Measurements from ENCODE around the gene NKTR. TPM values are rescaled to one million over a fixed set of nuclear protein-coding genes. Genes with fewer than 3 reads are reported as not detected.

NKTR gene
- total and polyA plus RNA-seq, 2 experiments from 2014 or later, result 81.3 to 117 TPM

- no peak for DNase-seq (ENCODE audit: low spot score)
- peaks cover 99% of the 10 kb centered on the region for H3K79me2 ChIP-seq (replicated peaks; ENCODE audit: insufficient read depth)
- TF ChIP-seq CREB1 (CRISPR knock-in tag; IDR thresholded peaks at IDR 0.05; ENCODE audit: low read depth) (no peak), NANOG (IDR thresholded peaks at IDR 0.05; ENCODE audit: borderline replicate concordance) (no peak), ZNF462 (CRISPR knock-in tag; IDR thresholded peaks at IDR 0.05) (no peak), POLR2AphosphoS5 (IDR thresholded peaks at IDR 0.05; ENCODE audit: low read depth) (no peak), JUNB (IDR thresholded peaks at IDR 0.05; ENCODE audit: unreplicated experiment) (no peak)
- TF ChIP-seq, protein P1, sequence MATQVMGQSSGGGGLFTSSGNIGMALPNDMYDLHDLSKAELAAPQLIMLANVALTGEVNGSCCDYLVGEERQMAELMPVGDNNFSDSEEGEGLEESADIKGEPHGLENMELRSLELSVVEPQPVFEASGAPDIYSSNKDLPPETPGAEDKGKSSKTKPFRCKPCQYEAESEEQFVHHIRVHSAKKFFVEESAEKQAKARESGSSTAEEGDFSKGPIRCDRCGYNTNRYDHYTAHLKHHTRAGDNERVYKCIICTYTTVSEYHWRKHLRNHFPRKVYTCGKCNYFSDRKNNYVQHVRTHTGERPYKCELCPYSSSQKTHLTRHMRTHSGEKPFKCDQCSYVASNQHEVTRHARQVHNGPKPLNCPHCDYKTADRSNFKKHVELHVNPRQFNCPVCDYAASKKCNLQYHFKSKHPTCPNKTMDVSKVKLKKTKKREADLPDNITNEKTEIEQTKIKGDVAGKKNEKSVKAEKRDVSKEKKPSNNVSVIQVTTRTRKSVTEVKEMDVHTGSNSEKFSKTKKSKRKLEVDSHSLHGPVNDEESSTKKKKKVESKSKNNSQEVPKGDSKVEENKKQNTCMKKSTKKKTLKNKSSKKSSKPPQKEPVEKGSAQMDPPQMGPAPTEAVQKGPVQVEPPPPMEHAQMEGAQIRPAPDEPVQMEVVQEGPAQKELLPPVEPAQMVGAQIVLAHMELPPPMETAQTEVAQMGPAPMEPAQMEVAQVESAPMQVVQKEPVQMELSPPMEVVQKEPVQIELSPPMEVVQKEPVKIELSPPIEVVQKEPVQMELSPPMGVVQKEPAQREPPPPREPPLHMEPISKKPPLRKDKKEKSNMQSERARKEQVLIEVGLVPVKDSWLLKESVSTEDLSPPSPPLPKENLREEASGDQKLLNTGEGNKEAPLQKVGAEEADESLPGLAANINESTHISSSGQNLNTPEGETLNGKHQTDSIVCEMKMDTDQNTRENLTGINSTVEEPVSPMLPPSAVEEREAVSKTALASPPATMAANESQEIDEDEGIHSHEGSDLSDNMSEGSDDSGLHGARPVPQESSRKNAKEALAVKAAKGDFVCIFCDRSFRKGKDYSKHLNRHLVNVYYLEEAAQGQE (IDR thresholded peaks at IDR 0.05; ENCODE audit: unreplicated experiment), result no peak
- peaks cover 9% of the 10 kb centered on the region; the same call in 2 of the 3 replicates for H3K4me1 Mint-ChIP-seq
- no peak overlapping the region for H3K4me2 ChIP-seq
- H3K27ac ChIP-seq (ENCODE audit: low read depth), result peak overlapping the region; percentile 52; the same call in 1 of the 2 replicates
- no peak overlapping the region for H2AFZ ChIP-seq
- no peak overlapping the region for H3K4me3 ChIP-seq
- no peaks in the 10 kb centered on the region for H3K9me2 ChIP-seq (ENCODE audit: insufficient read depth)
- H3K9me3 Mint-ChIP-seq, result no peaks in the 10 kb centered on the region
- H4K20me1 ChIP-seq (replicated peaks; ENCODE audit: insufficient read depth), result peaks cover 55% of the 10 kb centered on the region
- no peaks in the 10 kb centered on the region for H3K27me3 ChIP-seq (ENCODE audit: insufficient read depth)
- no peaks in the 10 kb centered on the region for H3K36me3 ChIP-seq (ENCODE audit: insufficient read depth)
- peak overlapping the region; percentile 28; the same call in 1 of the 2 replicates for H3K27ac Mint-ChIP-seq
- H3K27me3 Mint-ChIP-seq (ENCODE audit: insufficient read depth, low read depth, poor library complexity), result peaks cover 2% of the 10 kb centered on the region
- no peak for ATAC-seq
- H3F3A ChIP-seq (replicated peaks; ENCODE audit: low read depth), result no peaks in the 10 kb centered on the region
- peaks cover 21% of the 10 kb centered on the region; the same call in 2 of the 3 replicates for H3K36me3 Mint-ChIP-seq (ENCODE audit: low read depth)
- no peaks in the 10 kb centered on the region for H3K4me1 ChIP-seq (ENCODE audit: insufficient read depth)
- H3K4me3 Mint-ChIP-seq, result no peak overlapping the region
These were observed 12.4 kb downstream of the NKTR start for GRCh38 chr3:42612928-42613327.

Measured in GM23338 (cell line).